PC-9 (cell line): ENCODE data around the gene SRXN1.

Source experiments
- CTCF ChIP-seq: fragments of 200-600 bp; sonication (generic); conservative IDR thresholded peaks from 2 replicates; pipeline ENCODE4 v1.6.1; 2017; ENCODE audit warnings: mixed run types, antibody characterized with exemption, mild to moderate bottlenecking, moderate library complexity
- EZH2 ChIP-seq: fragments of 200-600 bp; sonication (generic); IDR thresholded peaks from 2 replicates; pipeline ENCODE4 v1.8.0; 2017; ENCODE audit warnings: antibody characterized with exemption, low read depth

GRCh38 chr20:675453-676314 lies 22.7 kb upstream of the SRXN1 start, which contains the start of gene SCRT2:
- peak; percentile 86 for TF ChIP-seq EZH2
- TF ChIP-seq CTCF = no peak
